Measurements from ENCODE around the gene GAB3. TPM values are rescaled to one million over a fixed set of nuclear protein-coding genes. Genes with fewer than 3 reads are reported as not detected.

GAB3 gene
- total and polyA plus RNA-seq, 9 of the 15 experiments (the other 6 are each of a cell fraction or from before 2014, with no cell fraction given): 16.1 to 31.4 (median 20.2) TPM

GRCh38 chrX:154650221-154650510 lies 100.7 kb downstream of the GAB3 start:
- BruUV-seq (replicated peaks): no TSS peak
- POLR2A ChIA-PET: no interaction called here
- intact Hi-C loops (cut with micrococcal nuclease) (no loop called here), in situ Hi-C loops (cut with MboI) (loop anchor here (10.0 kb wide), 1 partner anchor 65 kb away; the partner anchor contains the start of gene CTAG1A)
- ATAC-seq: no peak
- peaks cover 0 to 13% of the 10 kb centered on the region in 2 experiments; a peak in 2 of 5 replicates for H3K4me1 ChIP-seq (replicated peaks in 1 of 2; ENCODE audit: control insufficient read depth in 2 of 2, insufficient read depth in 2 of 2, low read length in 2 of 2)
- H2AFZ ChIP-seq (ENCODE audit: low read depth, low read length): no peak overlapping the region
- no peaks in the 10 kb centered on the region for H4K20me1 ChIP-seq (replicated peaks; ENCODE audit: control insufficient read depth, insufficient read depth, low read length)
- H3K9me1 ChIP-seq (ENCODE audit: control insufficient read depth, insufficient read depth, low read length): peaks cover 3% of the 10 kb centered on the region
- H3K9ac ChIP-seq (ENCODE audit: insufficient read depth in 1 of 2, low read depth in 2 of 2, low read length in 2 of 2): no peak overlapping the region
- H3K27me3 ChIP-seq (ENCODE audit: control insufficient read depth in 2 of 2, insufficient read depth in 2 of 2, low read length in 2 of 2): peaks cover 5 to 18% of the 10 kb centered on the region in 2 experiments; a peak in 3 of 5 replicates
- H3K36me3 ChIP-seq (ENCODE audit: control insufficient read depth, insufficient read depth, low read length): no peaks in the 10 kb centered on the region
- H3K9me3 ChIP-seq (replicated peaks; ENCODE audit: control insufficient read depth, insufficient read depth, low read depth, low read length): no peaks in the 10 kb centered on the region
- H3K4me3 ChIP-seq: no peak overlapping the region
- no peak for DNase-seq (ENCODE audit: extremely low read depth in 1 of 4, low spot score in 3 of 4)
- CTCF ChIA-PET (ENCODE audit: low intra/inter-chr PET ratio): no interaction called here
- H3K27ac ChIP-seq (ENCODE audit: extremely low read depth, low read depth, low read length): no peak overlapping the region
- no peak overlapping the region for H3K4me2 ChIP-seq (ENCODE audit: insufficient read depth, low read length)
- WGBS (ENCODE audit: insufficient coverage, low coverage, missing lambda C conversion rate): 12% methylated on average over 5 of the region's 13 CpGs
- no peak for FAIRE-seq
- H3K79me2 ChIP-seq (ENCODE audit: control insufficient read depth, insufficient read depth, low read length): no peaks in the 10 kb centered on the region; the same call in 2 of the 3 replicates
- no peak for TF ChIP-seq RBFOX2 (IDR thresholded peaks at IDR 0.05; ENCODE audit: low read depth, low read length)
- no peak for TF ChIP-seq DACH1 (IDR thresholded peaks at IDR 0.05; ENCODE audit: partially characterized antibody)
- no peak for TF ChIP-seq ZNF23 (CRISPR knock-in tag; IDR thresholded peaks at IDR 0.05)
- no peak for TF ChIP-seq TAL1 (IDR thresholded peaks at IDR 0.05)
- TF ChIP-seq, protein P1, sequence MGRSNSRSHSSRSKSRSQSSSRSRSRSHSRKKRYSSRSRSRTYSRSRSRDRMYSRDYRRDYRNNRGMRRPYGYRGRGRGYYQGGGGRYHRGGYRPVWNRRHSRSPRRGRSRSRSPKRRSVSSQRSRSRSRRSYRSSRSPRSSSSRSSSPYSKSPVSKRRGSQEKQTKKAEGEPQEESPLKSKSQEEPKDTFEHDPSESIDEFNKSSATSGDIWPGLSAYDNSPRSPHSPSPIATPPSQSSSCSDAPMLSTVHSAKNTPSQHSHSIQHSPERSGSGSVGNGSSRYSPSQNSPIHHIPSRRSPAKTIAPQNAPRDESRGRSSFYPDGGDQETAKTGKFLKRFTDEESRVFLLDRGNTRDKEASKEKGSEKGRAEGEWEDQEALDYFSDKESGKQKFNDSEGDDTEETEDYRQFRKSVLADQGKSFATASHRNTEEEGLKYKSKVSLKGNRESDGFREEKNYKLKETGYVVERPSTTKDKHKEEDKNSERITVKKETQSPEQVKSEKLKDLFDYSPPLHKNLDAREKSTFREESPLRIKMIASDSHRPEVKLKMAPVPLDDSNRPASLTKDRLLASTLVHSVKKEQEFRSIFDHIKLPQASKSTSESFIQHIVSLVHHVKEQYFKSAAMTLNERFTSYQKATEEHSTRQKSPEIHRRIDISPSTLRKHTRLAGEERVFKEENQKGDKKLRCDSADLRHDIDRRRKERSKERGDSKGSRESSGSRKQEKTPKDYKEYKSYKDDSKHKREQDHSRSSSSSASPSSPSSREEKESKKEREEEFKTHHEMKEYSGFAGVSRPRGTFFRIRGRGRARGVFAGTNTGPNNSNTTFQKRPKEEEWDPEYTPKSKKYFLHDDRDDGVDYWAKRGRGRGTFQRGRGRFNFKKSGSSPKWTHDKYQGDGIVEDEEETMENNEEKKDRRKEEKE (IDR thresholded peaks at IDR 0.05; ENCODE audit: borderline replicate concordance in 1 of 2, control insufficient read depth in 1 of 2, low read depth in 2 of 2, low read length in 1 of 2): no peak
- no peak for TF ChIP-seq NR4A1 (CRISPR knock-in tag; IDR thresholded peaks at IDR 0.05)
- TF ChIP-seq NR4A1 (tag; IDR thresholded peaks at IDR 0.05): no peak
- TF ChIP-seq, protein P2, sequence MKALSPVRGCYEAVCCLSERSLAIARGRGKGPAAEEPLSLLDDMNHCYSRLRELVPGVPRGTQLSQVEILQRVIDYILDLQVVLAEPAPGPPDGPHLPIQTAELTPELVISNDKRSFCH (CRISPR knock-in tag; IDR thresholded peaks at IDR 0.05): no peak
- TF ChIP-seq, protein P2 (tag; IDR thresholded peaks at IDR 0.05): no peak
- TF ChIP-seq SIN3A (IDR thresholded peaks at IDR 0.05; ENCODE audit: borderline replicate concordance in 2 of 2, control insufficient read depth in 1 of 2, low read depth in 2 of 2, low read length in 2 of 2): no peak
- no peak for TF ChIP-seq KDM2B (CRISPR knock-in tag; IDR thresholded peaks at IDR 0.05)
- no peak for TF ChIP-seq HDAC6 (IDR thresholded peaks at IDR 0.05; ENCODE audit: low read depth, low read length)
- TF ChIP-seq, protein P3, sequence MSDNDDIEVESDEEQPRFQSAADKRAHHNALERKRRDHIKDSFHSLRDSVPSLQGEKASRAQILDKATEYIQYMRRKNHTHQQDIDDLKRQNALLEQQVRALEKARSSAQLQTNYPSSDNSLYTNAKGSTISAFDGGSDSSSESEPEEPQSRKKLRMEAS (CRISPR knock-in tag; IDR thresholded peaks at IDR 0.05): no peak
- no peak for TF ChIP-seq NCOA6 (IDR thresholded peaks at IDR 0.05)
- no peak for TF ChIP-seq NR2C1 (IDR thresholded peaks at IDR 0.05)
- no peak for TF ChIP-seq NR2C1 (tag; IDR thresholded peaks at IDR 0.05)
- no peak for TF ChIP-seq ZKSCAN3 (CRISPR knock-in tag; IDR thresholded peaks at IDR 0.05)
- TF ChIP-seq, protein P4, sequence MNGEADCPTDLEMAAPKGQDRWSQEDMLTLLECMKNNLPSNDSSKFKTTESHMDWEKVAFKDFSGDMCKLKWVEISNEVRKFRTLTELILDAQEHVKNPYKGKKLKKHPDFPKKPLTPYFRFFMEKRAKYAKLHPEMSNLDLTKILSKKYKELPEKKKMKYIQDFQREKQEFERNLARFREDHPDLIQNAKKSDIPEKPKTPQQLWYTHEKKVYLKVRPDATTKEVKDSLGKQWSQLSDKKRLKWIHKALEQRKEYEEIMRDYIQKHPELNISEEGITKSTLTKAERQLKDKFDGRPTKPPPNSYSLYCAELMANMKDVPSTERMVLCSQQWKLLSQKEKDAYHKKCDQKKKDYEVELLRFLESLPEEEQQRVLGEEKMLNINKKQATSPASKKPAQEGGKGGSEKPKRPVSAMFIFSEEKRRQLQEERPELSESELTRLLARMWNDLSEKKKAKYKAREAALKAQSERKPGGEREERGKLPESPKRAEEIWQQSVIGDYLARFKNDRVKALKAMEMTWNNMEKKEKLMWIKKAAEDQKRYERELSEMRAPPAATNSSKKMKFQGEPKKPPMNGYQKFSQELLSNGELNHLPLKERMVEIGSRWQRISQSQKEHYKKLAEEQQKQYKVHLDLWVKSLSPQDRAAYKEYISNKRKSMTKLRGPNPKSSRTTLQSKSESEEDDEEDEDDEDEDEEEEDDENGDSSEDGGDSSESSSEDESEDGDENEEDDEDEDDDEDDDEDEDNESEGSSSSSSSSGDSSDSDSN (IDR thresholded peaks at IDR 0.05; ENCODE audit: borderline replicate concordance in 1 of 2, low read depth in 2 of 2, low read length in 2 of 2): no peak
- TF ChIP-seq CBX1 (IDR thresholded peaks at IDR 0.05; ENCODE audit: low read depth): no peak
- TF ChIP-seq KLF16 (IDR thresholded peaks at IDR 0.05): no peak

Data from K562 (cell line).